Small intestine (tissue), 7 donors: ENCODE measurements around the gene C1QTNF9. TPM values are rescaled to one million over a fixed set of nuclear protein-coding genes. Genes with fewer than 3 reads are reported as not detected.
"Not testable (repeated sequence)": the region's sequence is repeated elsewhere in the genome, so short reads cannot be mapped to it uniquely, and the experiment has no call there.

Experiments used
- DNase-seq, 2 donors: peaks; one replicate each; pipeline versions ENCODE4 v3.0.0 to v3.0.0-alpha.2; 2013
- FAIRE-seq: peaks from 2 replicates; lab custom pipeline; 2012; peaks lifted over from hg19 to GRCh38; lab: Jason Lieb, UNC
- H3K27ac ChIP-seq, 3 donors: one replicate each; pipeline ENCODE4 v1.5.1; 2013; ENCODE audit warnings: low read length in 2 of 3, mild to moderate bottlenecking in 2 of 3, control low read depth in 1 of 3, inconsistent platforms in 1 of 3, low read depth in 1 of 3, moderate library complexity in 1 of 3
- H3K27me3 ChIP-seq, 3 donors: one replicate each; pipeline ENCODE4 v1.6.1; 2013; ENCODE audit warnings: low read length in 3 of 3, inconsistent platforms in 1 of 3; ENCODE audit not compliant: control insufficient read depth in 3 of 3, insufficient read depth in 3 of 3
- H3K36me3 ChIP-seq, 3 donors: one replicate each; pipeline ENCODE4 v1.6.1; 2013; ENCODE audit warnings: low read length in 3 of 3, inconsistent platforms in 1 of 3, low read depth in 1 of 3, mild to moderate bottlenecking in 1 of 3, moderate library complexity in 1 of 3; ENCODE audit not compliant: control insufficient read depth in 3 of 3, insufficient read depth in 2 of 3
- H3K4me1 ChIP-seq, 3 donors: one replicate each; pipeline ENCODE4 v1.6.1; 2013; ENCODE audit warnings: low read length in 2 of 3, inconsistent platforms in 1 of 3, low read depth in 1 of 3, mild to moderate bottlenecking in 1 of 3, moderate library complexity in 1 of 3; ENCODE audit not compliant: control insufficient read depth in 3 of 3, insufficient read depth in 2 of 3
- H3K4me3 ChIP-seq, 3 donors: one replicate each; pipeline ENCODE4 v1.5.1; 2013; ENCODE audit warnings: low read length in 3 of 3, control low read depth in 1 of 3, inconsistent platforms in 1 of 3, low read depth in 1 of 3, mild to moderate bottlenecking in 1 of 3, moderate library complexity in 1 of 3
- H3K9me3 ChIP-seq, 2 donors: one replicate each; pipeline ENCODE4 v1.6.1; 2013; ENCODE audit warnings: low read depth in 1 of 2, low read length in 1 of 2; ENCODE audit not compliant: control insufficient read depth in 2 of 2, insufficient read depth in 1 of 2
- WGBS, 3 donors: extraction: QIAGEN DNeasy Blood & Tissue Kit; methylation state at CpG; one replicate each; pipeline ENCODE4 v1.1.7; 2013; 5-methylcytosine and 5-hydroxymethylcytosine counted together
- polyA plus RNA-seq, 4 donors: library from polyadenylated mRNA; stranded (reverse) in 3 of 4; unstranded in 1 of 4; fragments of 200-250 nt in 3 of 4; fragments of 120-200 nt in 1 of 4; gene quantifications; one replicate each; pipeline versions ENCODE4 v1.2.1 to v1.2.3, GENCODE V29; 2013
- donor health status: healthy with polysubstance abuse.
- donor health status: control.
- donor health status: control.
- donor health status: Bipolar disorder and iron deficiency.
- donor health status: healthy.

The C1QTNF9 gene
- polyA plus RNA-seq, 4 donors, result 0.15 to 0.22 TPM; not detected in 2

GRCh38 chr13:24319641-24320040, 10.3 kb downstream of the C1QTNF9 start:
- WGBS, 3 donors, result 59 to 79% (median 77%) methylated on average over 5 to 6 of the region's 6 CpGs
- not testable (repeated sequence) for DNase-seq, FAIRE-seq, H3K4me3 ChIP-seq, H3K27ac ChIP-seq, H3K4me1 ChIP-seq, H3K9me3 ChIP-seq, H3K27me3 ChIP-seq, H3K36me3 ChIP-seq

GRCh38 chr13:24321416-24321815, 12.0 kb downstream of the C1QTNF9 start:
- not testable (repeated sequence) for H3K9me3 ChIP-seq, H3K36me3 ChIP-seq, FAIRE-seq, H3K27ac ChIP-seq, DNase-seq, H3K4me1 ChIP-seq, H3K27me3 ChIP-seq, H3K4me3 ChIP-seq
- WGBS, 3 donors, result 81 to 85% (median 82%) methylated on average over 8 of the region's 8 CpGs

- H3K27ac ChIP-seq, H3K4me1 ChIP-seq, H3K27me3 ChIP-seq, H3K9me3 ChIP-seq, H3K4me3 ChIP-seq, FAIRE-seq, H3K36me3 ChIP-seq, DNase-seq: not testable (repeated sequence)
- 17 to 46% (median 41%) methylated on average over 2 of the region's 2 CpGs for WGBS, 3 donors
These were observed 13.1 kb downstream of the C1QTNF9 start for GRCh38 chr13:24322470-24322869.

GRCh38 chr13:24323036-24323738, 13.8 kb downstream of the C1QTNF9 start:
- WGBS, 3 donors, result 68 to 80% (median 69%) methylated on average over 28 of the region's 28 CpGs
- no peak for DNase-seq
- Histone ChIP-seq H3K4me3 (no peak overlapping the region), H3K36me3 (no peaks in the 10 kb centered on the region), H3K27ac (no peak overlapping the region), H3K9me3 (no peaks in the 10 kb centered on the region), H3K27me3 (peaks cover 0 to 5% (median 2%) of the 10 kb centered on the region in 3 donors), H3K4me1 (no peaks in the 10 kb centered on the region)
- FAIRE-seq, result no peak

GRCh38 chr13:24323739-24324075, 14.3 kb downstream of the C1QTNF9 start:
- no peak overlapping the region for H3K27ac ChIP-seq
- 13 to 53% (median 22%) methylated on average over 5 of the region's 5 CpGs for WGBS, 3 donors
- no peak for FAIRE-seq

GRCh38 chr13:24327598-24327997, 18.2 kb downstream of the C1QTNF9 start:
- DNase-seq, H3K9me3 ChIP-seq, H3K4me1 ChIP-seq, H3K27ac ChIP-seq, FAIRE-seq, H3K36me3 ChIP-seq, H3K27me3 ChIP-seq, H3K4me3 ChIP-seq: not testable (repeated sequence)
- 68 to 86% (median 79%) methylated on average over 23 of the region's 23 CpGs for WGBS, 3 donors

More at GRCh38 chr13:24323739-24324075, 14.3 kb downstream of the C1QTNF9 start:
- Histone ChIP-seq H3K27me3 (peaks cover 0 to 5% (median 2%) of the 10 kb centered on the region in 3 donors), H3K9me3 (no peaks in the 10 kb centered on the region), H3K36me3 (no peaks in the 10 kb centered on the region), H3K4me3 (no peak overlapping the region), H3K4me1 (no peaks in the 10 kb centered on the region)
- DNase-seq, result peak in 1 of 2 donors; percentile 47

- DNase-seq, result peak in 1 of 2 donors; percentile 16
- no peak for FAIRE-seq
- Histone ChIP-seq H3K27me3 (peaks cover 0 to 5% (median 2%) of the 10 kb centered on the region in 3 donors), H3K27ac (no peak overlapping the region), H3K9me3 (no peaks in the 10 kb centered on the region), H3K4me3 (peak overlapping the region in 1 of 3 donors; percentile 35), H3K4me1 (no peaks in the 10 kb centered on the region), H3K36me3 (no peaks in the 10 kb centered on the region)
- 18 to 31% (median 18%) methylated on average over 34 to 38 of the region's 38 CpGs for WGBS, 3 donors
These were observed 18.8 kb downstream of the C1QTNF9 start for GRCh38 chr13:24328145-24328544.

- H3K27me3 ChIP-seq, result peaks cover 0 to 3% (median 0%) of the 10 kb centered on the region in 3 donors
- DNase-seq, result no peak
- no peak overlapping the region for H3K4me3 ChIP-seq
- no peaks in the 10 kb centered on the region for H3K36me3 ChIP-seq
- no peaks in the 10 kb centered on the region for H3K4me1 ChIP-seq
- 92 to 97% (median 96%) methylated on average over 35 to 36 of the region's 36 CpGs for WGBS, 3 donors
- FAIRE-seq, result no peak
- H3K9me3 ChIP-seq, result peaks cover 0 to 2% of the 10 kb centered on the region in 2 donors
- no peak overlapping the region for H3K27ac ChIP-seq
These were observed 29.3 kb downstream of the C1QTNF9 start for GRCh38 chr13:24338721-24339120.
